Measurements from ENCODE around the gene PIGH. TPM values are rescaled to one million over a fixed set of nuclear protein-coding genes. Genes with fewer than 3 reads are reported as not detected.

Gene PIGH
- total and polyA plus RNA-seq, 2 of the 13 experiments (the other 11 are each of a cell fraction or from before 2014, with no cell fraction given): 30.0 to 43.5 TPM

DNA sequence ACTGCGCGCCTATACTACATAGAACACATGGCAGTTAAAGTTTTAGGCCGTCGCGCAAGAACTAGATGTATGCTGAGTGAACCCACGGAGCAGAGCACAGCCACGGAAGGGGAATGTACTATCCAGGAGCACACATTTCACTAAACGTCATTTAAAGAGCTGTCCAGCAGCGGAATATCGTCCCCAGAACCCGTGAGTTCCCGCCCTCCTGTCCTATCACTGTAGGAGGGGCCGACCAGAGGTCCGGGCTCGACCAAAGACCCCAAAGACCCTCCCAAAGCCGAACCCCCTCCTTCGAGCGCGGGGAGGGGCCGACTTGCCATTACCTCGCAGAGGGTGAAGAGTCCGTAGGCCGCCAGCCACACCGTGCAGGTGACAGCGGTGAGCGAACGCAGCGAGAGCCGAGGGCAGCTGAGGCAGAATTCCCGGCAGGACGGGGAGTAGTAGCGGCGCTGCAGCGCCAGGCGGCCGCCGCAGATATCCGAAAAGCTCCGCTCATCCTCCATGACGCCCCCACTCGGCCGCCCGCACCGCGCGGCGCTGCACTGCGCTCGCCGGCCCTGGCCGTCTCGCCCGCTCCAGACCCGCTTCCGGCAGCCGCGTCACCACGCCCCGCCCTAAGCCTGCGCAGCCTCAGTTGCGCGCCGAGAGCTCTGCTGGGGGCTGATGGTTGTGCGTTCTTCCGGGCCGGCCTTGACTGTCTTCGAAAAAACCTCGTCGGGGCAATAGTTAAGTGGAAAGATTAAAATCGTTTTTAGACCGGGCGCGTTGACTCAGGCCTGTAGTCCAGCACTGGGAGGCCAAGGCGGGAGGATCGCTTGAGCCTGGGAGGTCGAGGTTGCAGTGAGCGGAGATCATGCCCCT, at the start of gene PIGH (continued):
- TF ChIP-seq, protein P1, sequence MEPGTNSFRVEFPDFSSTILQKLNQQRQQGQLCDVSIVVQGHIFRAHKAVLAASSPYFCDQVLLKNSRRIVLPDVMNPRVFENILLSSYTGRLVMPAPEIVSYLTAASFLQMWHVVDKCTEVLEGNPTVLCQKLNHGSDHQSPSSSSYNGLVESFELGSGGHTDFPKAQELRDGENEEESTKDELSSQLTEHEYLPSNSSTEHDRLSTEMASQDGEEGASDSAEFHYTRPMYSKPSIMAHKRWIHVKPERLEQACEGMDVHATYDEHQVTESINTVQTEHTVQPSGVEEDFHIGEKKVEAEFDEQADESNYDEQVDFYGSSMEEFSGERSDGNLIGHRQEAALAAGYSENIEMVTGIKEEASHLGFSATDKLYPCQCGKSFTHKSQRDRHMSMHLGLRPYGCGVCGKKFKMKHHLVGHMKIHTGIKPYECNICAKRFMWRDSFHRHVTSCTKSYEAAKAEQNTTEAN (CRISPR knock-in tag; conservative IDR thresholded peaks at IDR 0.05): no peak
- TF ChIP-seq, protein P2, sequence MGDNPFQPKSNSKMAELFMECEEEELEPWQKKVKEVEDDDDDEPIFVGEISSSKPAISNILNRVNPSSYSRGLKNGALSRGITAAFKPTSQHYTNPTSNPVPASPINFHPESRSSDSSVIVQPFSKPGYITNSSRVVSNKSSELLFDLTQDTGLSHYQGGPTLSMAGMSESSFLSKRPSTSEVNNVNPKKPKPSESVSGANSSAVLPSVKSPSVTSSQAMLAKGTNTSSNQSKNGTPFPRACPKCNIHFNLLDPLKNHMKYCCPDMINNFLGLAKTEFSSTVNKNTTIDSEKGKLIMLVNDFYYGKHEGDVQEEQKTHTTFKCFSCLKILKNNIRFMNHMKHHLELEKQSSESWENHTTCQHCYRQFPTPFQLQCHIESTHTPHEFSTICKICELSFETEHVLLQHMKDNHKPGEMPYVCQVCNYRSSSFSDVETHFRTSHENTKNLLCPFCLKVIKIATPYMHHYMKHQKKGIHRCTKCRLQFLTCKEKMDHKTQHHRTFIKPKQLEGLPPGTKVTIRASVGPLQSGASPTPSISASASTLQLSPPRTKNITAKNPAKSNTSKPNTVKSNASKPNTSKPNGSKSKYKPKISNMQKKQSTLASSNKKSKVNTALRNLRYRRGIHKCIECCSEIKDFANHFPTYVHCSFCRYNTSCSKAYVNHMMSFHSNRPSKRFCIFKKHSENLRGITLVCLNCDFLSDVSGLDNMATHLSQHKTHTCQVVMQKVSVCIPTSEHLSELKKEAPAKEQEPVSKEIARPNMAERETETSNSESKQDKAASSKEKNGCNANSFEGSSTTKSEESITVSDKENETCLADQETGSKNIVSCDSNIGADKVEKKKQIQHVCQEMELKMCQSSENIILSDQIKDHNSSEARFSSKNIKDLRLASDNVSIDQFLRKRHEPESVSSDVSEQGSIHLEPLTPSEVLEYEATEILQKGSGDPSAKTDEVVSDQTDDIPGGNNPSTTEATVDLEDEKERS (CRISPR knock-in tag; IDR thresholded peaks at IDR 0.05): no peak
- TF ChIP-seq GTF2F1 (IDR thresholded peaks at IDR 0.05; ENCODE audit: low read length) (no peak), ZNF790 (CRISPR knock-in tag; IDR thresholded peaks at IDR 0.05; ENCODE audit: borderline replicate concordance) (0 out of 2 replicates have a peak, but pooled peaks have one; percentile 42), ZNF143 (CRISPR knock-in tag; IDR thresholded peaks at IDR 0.05) (peak; percentile 61; the same call in 1 of the 2 replicates), TEAD3 (CRISPR knock-in tag; optimal IDR thresholded peaks at IDR 0.05; ENCODE audit: borderline replicate concordance) (no peak), SALL2 (CRISPR knock-in tag; IDR thresholded peaks at IDR 0.05) (no peak), SIX4 (CRISPR knock-in tag; IDR thresholded peaks at IDR 0.05) (no peak), MTF2 (CRISPR knock-in tag; IDR thresholded peaks at IDR 0.05; ENCODE audit: borderline replicate concordance) (peak; percentile 92; the same call in 1 of the 2 replicates), MED8 (CRISPR knock-in tag; IDR thresholded peaks at IDR 0.05; ENCODE audit: insufficient replicate concordance) (no peak), REXO4 (CRISPR knock-in tag; IDR thresholded peaks at IDR 0.05; ENCODE audit: borderline replicate concordance) (no peak), NBN (conservative IDR thresholded peaks at IDR 0.05) (no peak), ZNF121 (CRISPR knock-in tag; IDR thresholded peaks at IDR 0.05) (0 out of 2 replicates have a peak, but pooled peaks have one; percentile 62), ZNF567 (CRISPR knock-in tag; IDR thresholded peaks at IDR 0.05; ENCODE audit: borderline replicate concordance) (no peak), ZNF777 (CRISPR knock-in tag; IDR thresholded peaks at IDR 0.05) (peak; percentile 82), SAP130 (CRISPR knock-in tag; IDR thresholded peaks at IDR 0.05; ENCODE audit: low read depth) (peak; percentile 91), ZNF589 (CRISPR knock-in tag; conservative IDR thresholded peaks at IDR 0.05) (no peak), ZNF572 (CRISPR knock-in tag; IDR thresholded peaks at IDR 0.05) (no peak), CCAR2 (optimal IDR thresholded peaks at IDR 0.05; ENCODE audit: low read depth, low read length) (no peak), ZNF101 (CRISPR knock-in tag; IDR thresholded peaks at IDR 0.05; ENCODE audit: borderline replicate concordance, low read depth) (no peak), ZNF232 (CRISPR knock-in tag; IDR thresholded peaks at IDR 0.05; ENCODE audit: borderline replicate concordance) (peak; percentile 68; the same call in 1 of the 2 replicates), RAD51 (IDR thresholded peaks at IDR 0.05; ENCODE audit: borderline replicate concordance) (no peak), ZNF30 (CRISPR knock-in tag; IDR thresholded peaks at IDR 0.05) (no peak)
- TF ChIP-seq, protein P3, sequence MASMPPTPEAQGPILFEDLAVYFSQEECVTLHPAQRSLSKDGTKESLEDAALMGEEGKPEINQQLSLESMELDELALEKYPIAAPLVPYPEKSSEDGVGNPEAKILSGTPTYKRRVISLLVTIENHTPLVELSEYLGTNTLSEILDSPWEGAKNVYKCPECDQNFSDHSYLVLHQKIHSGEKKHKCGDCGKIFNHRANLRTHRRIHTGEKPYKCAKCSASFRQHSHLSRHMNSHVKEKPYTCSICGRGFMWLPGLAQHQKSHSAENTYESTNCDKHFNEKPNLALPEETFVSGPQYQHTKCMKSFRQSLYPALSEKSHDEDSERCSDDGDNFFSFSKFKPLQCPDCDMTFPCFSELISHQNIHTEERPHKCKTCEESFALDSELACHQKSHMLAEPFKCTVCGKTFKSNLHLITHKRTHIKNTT (CRISPR knock-in tag; IDR thresholded peaks at IDR 0.05): no peak
- TF ChIP-seq, protein P4, sequence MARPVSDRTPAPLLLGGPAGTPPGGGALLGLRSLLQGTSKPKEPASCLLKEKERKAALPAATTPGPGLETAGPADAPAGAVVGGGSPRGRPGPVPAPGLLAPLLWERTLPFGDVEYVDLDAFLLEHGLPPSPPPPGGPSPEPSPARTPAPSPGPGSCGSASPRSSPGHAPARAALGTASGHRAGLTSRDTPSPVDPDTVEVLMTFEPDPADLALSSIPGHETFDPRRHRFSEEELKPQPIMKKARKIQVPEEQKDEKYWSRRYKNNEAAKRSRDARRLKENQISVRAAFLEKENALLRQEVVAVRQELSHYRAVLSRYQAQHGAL (CRISPR knock-in tag; IDR thresholded peaks at IDR 0.05; ENCODE audit: not compliant biosample characterization): no peak

Measured in HepG2 (cell line).